ENCODE measurements around the gene EMX2. TPM values are rescaled to one million over a fixed set of nuclear protein-coding genes. Genes with fewer than 3 reads are reported as not detected.
"Not testable (repeated sequence)": the region's sequence is repeated elsewhere in the genome, so short reads cannot be mapped to it uniquely, and the experiment has no call there.

The EMX2 gene
- total RNA-seq, 1 donor from 2014 or later = 3.3 TPM

GRCh38 chr10:117581961-117582360 lies 39.4 kb downstream of the EMX2 start:
- DNase-seq (ENCODE audit: low spot score) (no peak), ATAC-seq (no peak)
- intact Hi-C loops (cut with DNase I) = no loop called here

- DNase-seq (ENCODE audit: low spot score); intact Hi-C loops (cut with DNase I); ATAC-seq: not testable (repeated sequence)
Observed at GRCh38 chr10:117584831-117585230, 42.3 kb downstream of the EMX2 start.

- DNase-seq (ENCODE audit: low spot score) = no peak
- intact Hi-C loops (cut with DNase I) = no loop called here
- ATAC-seq = no peak
Observed at GRCh38 chr10:117587036-117587435, 44.5 kb downstream of the EMX2 start.

- ATAC-seq (no peak), DNase-seq (ENCODE audit: low spot score) (no peak)
- intact Hi-C loops (cut with DNase I) = no loop called here
Observed at GRCh38 chr10:117590101-117590875, 47.7 kb downstream of the EMX2 start.

- ATAC-seq (no peak), DNase-seq (ENCODE audit: low spot score) (no peak)
- intact Hi-C loops (cut with DNase I) = no loop called here
Observed at GRCh38 chr10:117591043-117591442, 48.5 kb downstream of the EMX2 start.

GRCh38 chr10:117594722-117595121 lies 52.2 kb downstream of the EMX2 start:
- DNase-seq (ENCODE audit: low spot score) (no peak), ATAC-seq (no peak)
- intact Hi-C loops (cut with DNase I) = no loop called here

GRCh38 chr10:117596706-117597105 lies 54.2 kb downstream of the EMX2 start:
- intact Hi-C loops (cut with DNase I) = no loop called here
- DNase-seq (ENCODE audit: low spot score) (no peak), ATAC-seq (no peak)

GRCh38 chr10:117597216-117597615 lies 54.7 kb downstream of the EMX2 start:
- ATAC-seq = no peak
- DNase-seq (ENCODE audit: low spot score) = no peak
- intact Hi-C loops (cut with DNase I) = no loop called here

Other genes with a start within 250 kb of the EMX2 start
- gene PDZD8, start 167.3 kb upstream of the EMX2 start, total RNA-seq = 55.2 TPM